HT1080 (cell line): ENCODE measurements around the gene S100A4. TPM values are rescaled to one million over a fixed set of nuclear protein-coding genes. Genes with fewer than 3 reads are reported as not detected.
"Not testable (repeated sequence)": the region's sequence is repeated elsewhere in the genome, so short reads cannot be mapped to it uniquely, and the experiment has no call there.

Experiments used
- DNase-seq: peaks from one replicate; pipeline ENCODE4 v3.0.0-alpha.2; 2015; ENCODE audit warnings: low read depth
- total RNA-seq: library from RNA; depleted of rRNA; stranded (reverse); fragments of >200 nt; shearing (Covaris generic); gene quantifications from 2 replicates; pipeline ENCODE4 v1.2.3, GENCODE V29; 2014

S100A4 gene
- total RNA-seq, 1 experiment from 2014 or later, result 25.4 TPM

DNA sequence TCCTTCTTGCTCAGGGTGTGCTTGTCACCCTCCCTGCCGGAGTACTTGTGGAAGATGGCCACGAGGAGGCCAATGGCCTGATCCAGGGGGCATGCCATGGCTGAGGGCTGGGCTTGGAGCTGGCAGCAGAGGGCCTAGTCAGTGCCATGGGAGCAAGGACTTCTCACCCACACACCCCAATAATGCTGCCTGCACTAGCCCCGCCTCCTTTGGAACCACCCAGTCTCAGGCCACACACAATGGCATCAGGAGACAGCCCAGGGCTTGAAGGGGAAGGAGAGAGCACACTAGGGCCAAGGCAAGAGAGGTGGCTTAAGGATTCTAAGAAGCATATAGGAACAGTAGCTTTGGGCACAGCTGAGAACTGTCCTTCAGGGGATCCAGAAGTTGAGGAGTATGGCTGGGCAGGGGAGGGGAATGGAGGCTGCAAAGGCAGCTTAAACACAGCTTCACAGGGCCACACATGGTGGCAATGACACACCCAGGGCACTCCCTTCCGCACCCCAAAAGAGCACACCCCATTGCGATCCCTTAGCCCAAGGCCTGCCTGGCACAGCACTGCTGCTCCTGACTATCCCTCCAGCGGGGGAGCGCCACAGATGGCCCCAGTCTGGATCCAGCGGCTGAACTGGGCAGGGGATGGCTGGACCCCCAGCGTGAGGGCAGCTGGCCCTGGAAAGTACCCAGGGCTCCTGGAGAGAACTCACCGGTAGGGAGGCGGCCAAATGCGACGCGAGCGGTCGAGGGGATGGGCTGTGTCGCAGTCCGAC is 10.2 kb downstream of the S100A4 start, which contains the start of gene S100A6:
Gene S100A6, minus strand, starts transcription at position 750 of the 770 bp plus-strand sequence. Its CDS starts 652 bp downstream, at position 98.
- peak; percentile 62 for DNase-seq

DNA sequence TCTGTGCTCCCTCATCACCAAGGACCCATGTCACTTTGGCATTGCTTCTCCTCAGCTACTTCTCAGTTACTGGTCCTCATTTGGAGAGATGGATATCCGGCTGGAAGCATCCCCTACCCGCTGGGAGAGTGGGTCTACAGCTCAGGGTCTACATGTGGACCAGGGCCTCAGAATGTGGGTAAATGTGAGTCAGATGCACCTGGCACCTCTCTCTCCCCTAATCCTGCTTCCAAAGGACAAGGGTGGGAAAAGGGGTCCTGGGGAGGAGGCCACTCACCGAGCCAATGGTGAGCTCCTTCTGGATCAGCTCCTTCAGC is 10.7 kb downstream of the S100A4 start:
- DNase-seq, result no peak

DNA sequence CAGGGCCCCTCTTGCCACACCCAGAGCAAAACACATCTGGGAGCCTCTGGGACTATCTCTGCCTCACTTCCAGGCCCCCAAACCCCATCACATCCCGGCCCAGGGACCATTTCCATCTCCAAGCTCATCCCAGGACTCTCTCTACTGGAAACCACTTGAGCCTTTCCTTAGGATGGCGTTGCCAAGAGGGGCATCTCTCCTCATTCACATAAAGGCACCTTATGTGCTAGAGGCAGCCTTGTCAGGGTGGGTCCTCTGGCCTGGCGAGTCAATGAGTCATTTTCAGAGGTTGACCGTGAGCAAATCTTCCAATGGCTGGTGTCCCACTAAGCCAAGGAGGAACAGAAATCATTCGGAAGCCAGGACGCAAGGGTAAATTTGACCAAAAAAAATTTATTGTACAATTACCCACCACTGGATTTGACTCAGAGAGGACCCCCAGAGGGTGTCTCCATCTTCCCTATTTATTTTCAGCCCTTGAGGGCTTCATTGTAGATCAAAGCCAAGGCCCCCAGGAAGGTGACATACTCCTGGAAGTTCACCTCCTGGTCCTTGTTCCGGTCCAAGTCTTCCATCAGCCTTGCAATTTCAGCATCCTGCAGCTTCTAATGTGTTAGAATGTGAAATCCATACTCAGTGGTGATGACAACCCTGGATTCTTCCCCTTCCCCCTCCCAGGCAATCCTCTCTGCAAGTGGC is 11.2 kb downstream of the S100A4 start:
- no peak for DNase-seq

DNA sequence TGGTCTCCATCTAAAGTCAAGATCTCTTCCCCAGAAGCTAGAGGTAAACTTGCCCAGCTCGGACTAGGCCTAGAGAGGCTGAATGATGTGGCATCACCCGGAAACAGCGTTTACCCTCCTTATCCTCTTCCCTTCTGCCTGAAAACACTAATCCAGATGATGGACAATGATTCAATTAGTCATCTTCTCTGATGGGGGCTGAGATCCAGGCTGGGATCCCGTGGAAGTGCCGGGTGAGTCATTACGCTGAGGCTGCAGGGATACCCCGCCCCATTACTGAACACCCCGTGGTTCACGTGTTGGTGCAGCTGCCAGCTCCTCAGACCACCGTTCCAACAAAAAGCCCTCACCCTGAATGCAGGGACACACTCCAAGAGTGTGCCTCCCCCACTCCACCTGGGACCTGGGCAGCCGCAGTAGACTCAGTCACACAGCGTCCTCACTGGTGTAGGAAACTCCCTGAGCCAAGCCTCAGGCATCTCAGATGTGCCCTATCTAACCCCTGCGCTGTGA is 11.9 kb downstream of the S100A4 start:
- DNase-seq, result peak; percentile 99

DNA sequence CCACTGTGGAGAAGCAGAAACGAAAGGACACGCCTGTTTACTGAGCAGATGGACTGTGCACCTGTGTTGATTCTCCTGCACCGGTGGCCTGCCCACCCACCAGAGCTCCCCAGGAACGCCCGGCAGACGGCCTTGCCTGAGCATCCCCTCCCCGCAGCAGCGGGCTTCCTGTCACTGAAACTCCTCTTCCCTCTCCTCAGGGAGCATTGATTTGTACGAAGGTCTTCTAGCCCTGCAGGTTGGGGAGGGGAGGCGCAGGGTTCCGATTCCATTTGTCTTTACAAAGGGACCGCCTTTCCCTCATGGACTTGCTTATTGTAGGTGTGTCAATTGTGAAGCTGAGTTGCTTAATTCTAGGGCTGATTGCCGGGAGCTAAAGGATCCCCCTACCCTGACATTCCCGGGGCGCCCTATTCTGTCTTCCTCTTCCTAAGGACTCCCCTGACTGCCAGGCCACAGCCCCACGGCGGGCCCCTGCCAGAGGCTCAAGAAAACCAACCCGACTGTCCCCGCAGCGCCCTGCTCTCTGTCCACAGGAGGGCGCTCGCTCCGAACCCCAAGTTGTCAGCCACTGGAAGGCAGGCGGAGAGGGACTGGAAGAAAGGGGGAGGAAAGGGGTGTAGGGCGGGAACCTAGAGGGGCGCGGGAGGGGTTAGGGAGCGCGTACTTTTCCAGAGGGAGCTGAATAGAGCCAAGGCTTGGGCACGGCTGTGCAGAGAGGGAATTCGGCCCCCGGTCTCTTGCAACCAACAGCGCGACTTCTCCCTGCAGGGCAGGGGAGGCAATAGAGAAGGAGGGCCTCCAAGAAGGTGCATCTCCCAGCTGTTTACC is 12.6 kb downstream of the S100A4 start:
- DNase-seq, result peak; percentile 83

DNA sequence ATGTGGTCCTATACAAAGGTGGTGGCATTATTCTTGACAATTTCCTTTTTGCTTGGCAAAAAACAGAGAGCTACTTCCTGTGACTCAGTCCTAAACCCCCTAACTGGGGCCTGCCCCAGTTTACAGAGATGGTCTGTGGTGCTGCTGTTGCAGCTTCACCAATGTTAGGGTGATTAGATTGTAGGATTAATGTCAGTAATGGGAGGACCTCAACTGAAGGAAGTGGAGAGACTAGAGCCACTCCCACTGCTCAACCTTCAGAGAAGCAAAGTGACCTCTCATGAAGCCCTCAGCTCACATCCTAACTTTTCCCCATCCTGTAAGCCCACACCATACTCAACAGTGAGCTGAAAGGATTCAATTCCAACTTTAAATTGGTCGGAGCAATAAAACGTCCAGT is 13.4 kb downstream of the S100A4 start:
- peak; percentile 71 for DNase-seq

DNA sequence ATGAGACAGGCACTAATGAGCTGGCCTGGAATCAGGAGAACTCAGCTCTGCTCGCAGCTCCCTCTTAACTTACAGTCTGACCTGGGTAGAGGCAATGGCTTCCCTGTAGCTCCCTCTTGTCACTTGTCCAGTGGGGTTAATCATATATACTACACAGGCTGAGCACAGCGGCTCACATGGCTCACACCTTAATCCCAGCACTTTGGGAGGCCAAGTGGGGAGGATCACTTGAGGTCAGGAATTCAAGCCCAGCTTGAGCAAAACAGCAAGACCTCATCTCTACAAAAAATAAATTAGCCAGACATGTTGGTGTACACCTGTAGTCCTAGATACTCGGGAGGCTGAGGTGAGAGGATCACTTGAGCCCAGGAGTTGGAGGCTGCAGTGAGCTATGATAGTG is 14.0 kb downstream of the S100A4 start:
- no peak for DNase-seq

DNA sequence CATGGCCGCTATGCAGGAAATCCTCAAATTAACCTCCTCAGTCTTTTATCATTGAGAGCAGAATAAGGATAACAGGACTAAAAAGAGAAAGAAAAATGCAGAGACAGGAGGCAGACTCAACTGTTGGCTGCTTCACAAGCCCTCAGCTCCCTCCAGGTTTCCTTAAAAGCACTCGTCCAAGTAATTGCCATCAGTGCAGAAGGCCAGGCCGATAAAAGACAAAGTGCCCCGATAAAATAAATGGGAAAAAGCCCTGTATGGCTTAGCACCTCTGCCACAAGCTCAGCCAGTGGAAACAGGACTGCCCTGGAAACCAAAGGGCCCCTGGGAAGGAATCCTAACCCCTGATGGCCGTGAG is 17.9 kb downstream of the S100A4 start:
- no peak for DNase-seq

DNA sequence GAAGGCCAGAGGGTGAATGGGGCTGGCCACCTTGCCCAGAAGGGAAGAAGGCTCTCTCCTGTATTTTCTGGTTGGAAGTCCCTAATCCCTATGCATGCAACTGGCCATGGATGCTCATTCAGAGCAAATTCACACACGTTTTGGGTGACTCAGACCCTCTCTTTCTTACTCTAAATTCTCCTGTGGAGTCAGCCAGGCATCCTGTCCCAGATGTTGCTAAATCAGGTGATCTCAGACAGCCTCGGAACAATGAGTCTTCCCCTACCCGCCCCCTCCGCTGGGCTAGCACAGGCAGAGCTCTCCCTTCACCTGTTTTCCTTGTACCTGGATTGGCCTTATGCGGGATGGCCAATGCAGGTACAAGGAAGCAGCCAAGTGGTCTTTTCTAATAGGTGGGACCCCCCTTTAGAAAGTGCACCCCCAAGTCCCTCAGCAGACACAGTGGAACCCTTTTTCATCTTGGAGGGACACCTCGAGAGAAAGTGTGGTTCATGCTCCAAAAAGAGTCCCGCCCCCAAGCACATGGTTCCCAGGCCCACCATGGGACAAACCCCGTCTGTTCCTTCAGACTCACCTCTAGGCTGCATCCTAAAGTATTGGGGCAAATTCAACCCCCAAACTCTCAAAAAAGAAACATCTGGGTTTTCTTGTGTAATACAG is 18.5 kb downstream of the S100A4 start:
- peak; percentile 59 for DNase-seq

DNA sequence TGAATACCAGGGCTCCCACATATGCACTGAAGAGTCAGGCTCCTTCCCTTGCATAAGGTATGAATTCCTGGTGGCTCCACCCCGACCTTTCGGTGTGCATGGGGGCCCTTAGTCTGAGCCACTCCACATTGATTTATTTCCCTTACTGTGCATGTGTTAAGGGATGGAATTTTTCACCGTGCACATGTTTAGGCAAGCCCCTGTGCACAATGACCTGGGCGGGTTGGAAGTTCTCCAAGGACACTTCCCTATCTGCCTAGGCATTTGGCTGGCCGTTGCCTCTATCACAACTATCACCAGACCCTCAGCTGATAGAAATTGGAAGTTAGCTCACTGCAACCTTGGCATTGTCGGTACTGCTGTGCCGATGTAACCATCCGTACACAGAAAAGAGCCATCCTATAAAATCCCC is 19.5 kb downstream of the S100A4 start:
- DNase-seq, result no peak

DNA sequence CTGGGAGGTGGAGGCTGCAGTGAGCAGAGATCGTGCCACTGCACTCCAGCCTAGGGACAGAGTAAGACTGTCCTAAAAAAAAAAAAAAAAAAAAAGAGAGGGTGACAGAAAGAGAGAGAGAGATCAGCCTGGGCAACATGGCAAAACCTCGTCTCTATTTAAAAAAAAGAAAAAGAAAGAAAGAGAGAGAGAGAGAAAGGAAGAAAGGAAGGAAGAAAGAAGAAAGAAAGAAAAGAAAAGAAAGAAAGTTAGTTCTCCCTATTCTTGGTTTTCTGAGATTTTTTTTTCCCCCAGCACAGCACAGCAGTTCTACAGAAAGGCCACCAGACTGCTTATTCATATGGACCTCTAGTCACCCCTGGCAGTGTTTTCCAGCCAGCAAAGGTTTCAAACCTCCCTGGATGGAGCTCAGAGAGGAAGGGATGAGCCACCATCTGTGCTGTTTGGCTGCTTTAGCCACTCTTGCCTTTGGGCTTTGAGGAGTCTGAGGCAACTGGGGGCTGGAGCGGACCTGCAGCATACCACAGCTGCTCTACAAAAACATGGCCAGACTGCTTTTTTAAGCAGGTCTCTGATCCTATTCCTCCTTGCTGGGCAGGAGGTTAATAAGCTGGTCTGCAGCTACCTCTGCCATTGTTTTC is 20.4 kb downstream of the S100A4 start:
- no peak for DNase-seq

DNA sequence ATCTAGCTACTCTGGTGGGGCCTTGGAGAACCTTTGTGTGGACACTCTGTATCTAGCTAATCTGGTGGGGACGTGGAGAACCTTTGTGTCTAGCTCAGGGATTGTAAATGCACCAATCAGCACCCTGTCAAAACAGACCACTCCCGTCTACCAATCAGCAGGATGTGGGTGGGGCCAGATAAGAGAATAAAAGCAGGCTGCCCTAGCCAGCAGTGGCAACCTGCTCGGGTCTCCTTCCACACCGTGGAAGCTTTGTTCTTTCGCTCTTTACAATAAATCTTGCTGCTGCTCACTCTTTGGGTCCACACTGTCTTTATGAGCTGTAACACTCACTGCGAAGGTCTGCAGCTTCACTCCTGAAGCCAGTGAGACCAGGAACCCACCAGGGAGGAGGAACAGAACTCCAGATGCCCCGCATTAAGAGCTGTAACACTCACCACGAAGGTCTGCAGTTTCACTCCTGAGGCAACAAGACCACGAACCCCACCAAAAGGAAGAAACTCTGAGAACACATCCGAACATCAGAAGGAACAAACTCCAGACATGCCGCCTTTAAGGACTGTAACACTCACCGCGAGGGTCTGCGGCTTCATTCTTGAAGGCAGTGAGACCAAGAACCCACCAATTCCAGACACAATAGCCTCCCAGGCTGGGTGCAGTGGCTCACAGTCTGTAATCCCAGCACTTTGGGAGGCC is 23.1 kb downstream of the S100A4 start:
- DNase-seq, result peak; percentile 46

DNA sequence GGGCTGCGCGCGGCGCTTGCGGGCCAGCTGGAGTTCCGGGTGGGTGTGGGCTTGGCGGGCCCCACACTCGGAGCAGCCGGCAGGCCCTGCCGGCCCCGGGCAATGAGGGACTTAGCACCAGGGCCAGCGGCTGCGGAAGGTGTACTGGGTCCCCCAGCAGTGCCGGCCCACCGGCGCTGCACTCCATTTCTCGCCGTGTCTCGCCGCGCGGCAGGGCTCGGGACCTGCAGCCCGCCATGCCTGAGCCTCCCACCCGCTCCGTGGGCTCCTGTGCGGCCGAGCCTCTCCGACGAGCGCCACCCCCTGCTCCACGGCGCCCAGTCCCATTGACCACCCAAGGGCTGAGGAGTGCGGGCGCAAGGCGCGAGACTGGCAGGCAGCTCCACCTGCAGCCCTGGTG is 23.8 kb downstream of the S100A4 start:
- not testable (repeated sequence) for DNase-seq

DNA sequence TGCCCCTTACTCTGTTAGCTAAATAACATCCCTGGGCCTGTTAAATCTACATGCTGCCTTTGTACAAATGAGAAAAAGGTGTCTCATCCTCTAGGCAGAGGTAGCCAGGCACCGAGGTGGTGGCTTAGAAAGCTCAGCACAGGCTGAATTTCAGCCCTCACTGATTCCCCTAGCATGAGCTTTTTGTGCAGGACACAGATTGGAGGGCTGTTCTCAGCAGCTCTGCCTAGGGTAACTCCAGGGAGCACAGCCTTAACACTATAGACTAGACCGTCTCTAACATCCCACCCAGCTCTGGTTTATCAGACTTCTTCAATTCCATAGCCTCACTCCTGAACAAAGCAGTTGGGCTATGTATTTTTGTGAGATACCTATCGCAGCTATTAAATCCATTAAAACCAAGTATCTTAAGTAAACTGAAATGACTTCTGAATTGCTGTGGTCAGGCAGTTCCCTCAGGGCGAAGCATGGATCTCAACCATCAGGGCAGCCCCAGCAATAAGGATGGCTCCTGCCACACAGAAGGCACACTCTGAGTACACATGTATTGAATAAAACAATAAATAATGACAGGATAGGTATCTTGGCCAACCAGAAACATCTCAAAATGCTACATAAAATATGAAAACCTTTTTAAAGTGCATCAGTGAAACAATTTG is 24.7 kb downstream of the S100A4 start:
- DNase-seq, result no peak

DNA sequence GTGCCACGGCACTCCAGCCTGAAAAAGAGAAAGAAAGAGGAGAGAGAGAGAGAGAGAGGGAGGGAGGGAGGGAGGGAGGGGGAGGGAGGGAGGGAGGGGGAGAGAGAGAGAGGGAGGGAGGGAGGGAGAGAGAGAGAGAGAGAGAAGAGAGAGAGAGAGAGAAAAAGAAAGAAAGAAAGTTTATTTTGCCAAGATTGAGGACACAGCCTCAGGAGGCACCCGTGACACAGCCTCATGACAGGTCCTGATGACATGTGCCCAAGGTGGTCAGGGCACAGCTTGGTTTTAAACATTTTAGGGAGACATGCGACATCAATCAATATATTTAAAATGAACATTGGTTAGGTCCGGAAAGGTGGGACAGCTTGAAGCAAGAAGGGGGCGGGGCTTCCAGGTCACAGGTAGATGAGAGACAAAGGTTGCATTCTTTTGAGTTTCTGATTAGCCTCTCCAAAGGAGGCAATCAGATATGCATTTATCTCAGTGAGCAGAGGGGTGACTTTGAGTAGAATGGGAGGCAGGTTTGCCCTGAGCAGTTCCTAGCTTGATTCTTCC is 25.4 kb downstream of the S100A4 start:
- not testable (repeated sequence) for DNase-seq

DNA sequence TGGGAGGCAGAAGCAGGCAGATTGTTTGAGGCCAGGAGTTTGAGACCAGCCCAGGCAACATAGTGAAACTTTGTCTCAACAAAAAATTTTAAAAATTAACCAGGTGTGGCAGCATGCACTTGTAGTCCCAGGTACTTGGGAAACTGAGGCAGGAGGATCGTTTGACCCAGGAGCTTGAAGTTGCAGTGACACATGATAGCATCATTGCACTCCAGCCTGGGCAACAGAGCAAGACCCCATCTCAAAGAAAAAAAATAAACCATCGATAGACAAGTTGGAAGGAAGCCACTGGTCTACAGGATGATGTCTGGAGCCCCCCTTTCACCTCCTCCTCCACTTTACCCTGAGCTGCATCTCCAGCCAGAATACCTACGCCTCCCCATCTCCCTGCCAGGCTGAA is 26.4 kb downstream of the S100A4 start:
- no peak for DNase-seq

DNA sequence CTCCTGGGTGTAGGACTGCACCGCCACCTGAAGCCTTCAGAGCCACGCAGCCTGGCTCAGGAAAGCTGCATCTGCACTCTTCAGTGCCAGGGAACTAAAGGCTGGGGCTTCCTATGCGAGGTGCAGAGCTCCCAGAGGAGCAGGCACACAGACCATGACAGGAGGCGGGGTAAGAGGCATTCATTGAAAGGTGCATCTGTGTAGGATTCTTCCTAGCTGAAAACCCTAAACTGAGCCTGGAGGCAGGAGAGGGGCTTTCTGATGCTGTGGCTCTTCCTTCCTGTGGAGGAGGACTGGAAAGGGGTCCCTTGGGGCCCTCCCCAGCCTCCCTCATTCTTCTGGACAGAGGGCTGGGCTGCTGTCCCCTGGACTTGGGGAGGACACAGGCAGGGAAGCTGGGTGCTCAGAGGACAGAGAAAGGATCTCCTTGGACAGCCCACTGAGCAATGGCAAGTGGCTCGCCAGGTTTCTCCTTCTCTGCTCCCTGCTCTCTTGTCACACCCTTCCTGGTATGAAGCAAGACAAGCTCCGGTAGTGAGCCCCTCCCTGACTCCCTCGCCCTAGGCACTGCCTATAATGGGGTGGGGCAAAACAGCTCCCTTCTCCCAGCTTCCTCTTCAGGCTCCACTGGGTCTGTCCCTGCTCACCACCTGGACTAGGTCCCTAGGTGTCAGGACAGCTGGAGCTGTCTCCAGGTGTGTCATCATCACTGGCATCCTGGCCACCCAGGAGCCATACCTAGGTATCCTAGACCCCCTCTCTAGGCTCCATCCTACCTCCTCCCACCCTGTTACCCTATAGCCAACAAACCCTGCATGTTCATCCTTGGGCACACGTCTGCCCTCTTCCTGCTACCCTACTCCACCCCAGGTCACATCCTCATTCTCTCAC is 29.9 kb downstream of the S100A4 start:
- peak; percentile 35 for DNase-seq

DNA sequence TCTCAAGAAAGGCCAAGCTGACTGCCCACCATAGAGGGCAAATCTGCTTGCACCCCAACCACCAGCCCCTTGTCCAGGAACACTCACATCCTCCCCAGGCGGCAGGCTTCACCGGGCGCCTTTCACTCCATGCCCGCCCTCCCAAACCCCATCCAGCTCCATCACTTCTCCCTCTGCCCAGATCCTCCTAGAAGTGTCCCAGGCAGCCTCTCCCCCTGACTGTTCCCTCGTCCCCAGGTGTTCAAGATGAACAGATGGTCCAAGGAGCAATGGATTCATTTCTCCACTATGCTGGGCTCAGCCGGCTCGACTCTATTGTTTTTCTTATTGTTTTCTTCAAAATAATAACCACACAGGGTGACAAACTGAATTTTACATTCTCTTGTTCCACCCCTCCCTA is 31.9 kb downstream of the S100A4 start:
- DNase-seq, result no peak
